Lower lobe of right lung (tissue), 2 donors: ENCODE measurements around the gene CLASP1. TPM values are rescaled to one million over a fixed set of nuclear protein-coding genes. Genes with fewer than 3 reads are reported as not detected.

ENCODE experiments used
- ATAC-seq, 2 donors: fragments of 200-7000 bp; cut with Tn5 transposase; one replicate each; pipeline ENCODE4 v1.9.1; 2020 to 2022; ENCODE audit warnings: mild to moderate bottlenecking in 2 of 2, moderate library complexity in 2 of 2
- DNase-seq: peaks from one replicate; pipeline ENCODE4 v3.0.0-alpha.2; 2020
- H3K27ac ChIP-seq: fragments of 200-600 bp; one replicate; pipeline ENCODE4 v1.8.0; 2022
- H3K27me3 ChIP-seq: fragments of 200-600 bp; one replicate; pipeline ENCODE4 v1.8.0; 2022; ENCODE audit warnings: low read depth
- H3K36me3 ChIP-seq: fragments of 200-600 bp; one replicate; pipeline ENCODE4 v1.8.0; 2022; ENCODE audit warnings: mild to moderate bottlenecking
- H3K4me1 ChIP-seq: fragments of 200-600 bp; one replicate; pipeline ENCODE4 v1.8.0; 2022
- H3K4me3 ChIP-seq: fragments of 200-600 bp; one replicate; pipeline ENCODE4 v1.8.0; 2022; ENCODE audit warnings: mild to moderate bottlenecking
- H3K9me3 ChIP-seq: fragments of 200-600 bp; one replicate; pipeline ENCODE4 v1.8.0; 2022
- intact Hi-C: fragments of 100-400 bp; cut with DNase I; formaldehyde crosslinking; loops from one replicate; pipeline ENCODE4 v1.11.0; 2022
- total RNA-seq: library from RNA; stranded (reverse); fragmentation: NEBNext Ultra II Directional; extraction: Animal tissue kit (Norgen Biotek cat#: 25700); gene quantifications from one replicate; pipeline ENCODE4 v1.2.1, GENCODE V29; 2021
- TF ChIP-seq, protein P1 (sequence below): fragments of 200-600 bp; IDR thresholded peaks from one replicate; pipeline ENCODE4 v1.8.0; 2022; ENCODE audit warnings: antibody characterized with exemption, mild to moderate bottlenecking
- donor health status: DM: no; HTN: yes; CAD: no; lungs with severe emphysema.

Gene CLASP1
- total RNA-seq, 1 donor from 2014 or later, result 45.8 TPM

DNA sequence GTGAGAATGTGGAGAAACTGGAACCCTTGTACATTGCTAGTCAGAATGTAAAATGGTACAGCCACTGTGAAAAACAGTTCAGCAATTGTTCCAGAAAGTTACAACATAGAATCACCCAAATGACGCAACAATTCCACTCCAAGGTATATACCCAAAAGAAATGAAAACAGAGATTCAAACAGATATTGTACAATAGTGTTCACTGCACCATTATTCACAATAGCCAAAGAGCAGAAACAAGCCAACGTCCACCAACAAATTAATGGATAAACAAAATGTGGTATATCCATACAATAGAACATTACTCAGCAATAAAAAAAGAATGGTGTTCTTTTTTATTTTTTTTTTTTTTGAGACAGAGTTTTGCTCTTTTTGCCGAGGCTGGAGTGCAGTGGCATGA lies 10.9 kb downstream of the CLASP1 start:
- ATAC-seq, result no peak
- intact Hi-C loops, result no loop called here
- no peaks in the 10 kb centered on the region for H3K36me3 ChIP-seq
- TF ChIP-seq, protein P1, sequence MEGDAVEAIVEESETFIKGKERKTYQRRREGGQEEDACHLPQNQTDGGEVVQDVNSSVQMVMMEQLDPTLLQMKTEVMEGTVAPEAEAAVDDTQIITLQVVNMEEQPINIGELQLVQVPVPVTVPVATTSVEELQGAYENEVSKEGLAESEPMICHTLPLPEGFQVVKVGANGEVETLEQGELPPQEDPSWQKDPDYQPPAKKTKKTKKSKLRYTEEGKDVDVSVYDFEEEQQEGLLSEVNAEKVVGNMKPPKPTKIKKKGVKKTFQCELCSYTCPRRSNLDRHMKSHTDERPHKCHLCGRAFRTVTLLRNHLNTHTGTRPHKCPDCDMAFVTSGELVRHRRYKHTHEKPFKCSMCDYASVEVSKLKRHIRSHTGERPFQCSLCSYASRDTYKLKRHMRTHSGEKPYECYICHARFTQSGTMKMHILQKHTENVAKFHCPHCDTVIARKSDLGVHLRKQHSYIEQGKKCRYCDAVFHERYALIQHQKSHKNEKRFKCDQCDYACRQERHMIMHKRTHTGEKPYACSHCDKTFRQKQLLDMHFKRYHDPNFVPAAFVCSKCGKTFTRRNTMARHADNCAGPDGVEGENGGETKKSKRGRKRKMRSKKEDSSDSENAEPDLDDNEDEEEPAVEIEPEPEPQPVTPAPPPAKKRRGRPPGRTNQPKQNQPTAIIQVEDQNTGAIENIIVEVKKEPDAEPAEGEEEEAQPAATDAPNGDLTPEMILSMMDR, result no peak
- no peaks in the 10 kb centered on the region for H3K27me3 ChIP-seq
- H3K27ac ChIP-seq, result no peak overlapping the region
- H3K9me3 ChIP-seq, result peaks cover 8% of the 10 kb centered on the region
- no peak overlapping the region for H3K4me3 ChIP-seq
- no peak for DNase-seq
- H3K4me1 ChIP-seq, result peaks cover 17% of the 10 kb centered on the region

DNA sequence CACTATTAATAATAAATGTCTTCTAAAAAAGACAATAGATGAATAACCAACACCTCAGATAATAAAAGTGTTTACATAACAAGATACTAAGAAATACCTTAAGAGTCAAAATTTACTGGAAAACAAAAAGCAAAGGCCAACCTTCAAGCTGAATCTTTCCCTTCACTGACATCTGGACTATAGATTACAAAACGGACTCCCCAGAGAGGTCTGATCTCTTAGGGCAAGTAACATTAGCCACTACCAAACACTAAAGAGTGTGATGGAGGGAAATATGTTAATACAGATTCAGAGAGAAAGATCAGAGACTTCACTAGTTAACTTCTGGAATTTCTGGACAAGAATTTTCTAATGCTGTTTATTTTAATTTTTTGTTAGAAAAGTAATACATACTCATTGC lies 13.9 kb downstream of the CLASP1 start:
- intact Hi-C loops, result no loop called here

DNA sequence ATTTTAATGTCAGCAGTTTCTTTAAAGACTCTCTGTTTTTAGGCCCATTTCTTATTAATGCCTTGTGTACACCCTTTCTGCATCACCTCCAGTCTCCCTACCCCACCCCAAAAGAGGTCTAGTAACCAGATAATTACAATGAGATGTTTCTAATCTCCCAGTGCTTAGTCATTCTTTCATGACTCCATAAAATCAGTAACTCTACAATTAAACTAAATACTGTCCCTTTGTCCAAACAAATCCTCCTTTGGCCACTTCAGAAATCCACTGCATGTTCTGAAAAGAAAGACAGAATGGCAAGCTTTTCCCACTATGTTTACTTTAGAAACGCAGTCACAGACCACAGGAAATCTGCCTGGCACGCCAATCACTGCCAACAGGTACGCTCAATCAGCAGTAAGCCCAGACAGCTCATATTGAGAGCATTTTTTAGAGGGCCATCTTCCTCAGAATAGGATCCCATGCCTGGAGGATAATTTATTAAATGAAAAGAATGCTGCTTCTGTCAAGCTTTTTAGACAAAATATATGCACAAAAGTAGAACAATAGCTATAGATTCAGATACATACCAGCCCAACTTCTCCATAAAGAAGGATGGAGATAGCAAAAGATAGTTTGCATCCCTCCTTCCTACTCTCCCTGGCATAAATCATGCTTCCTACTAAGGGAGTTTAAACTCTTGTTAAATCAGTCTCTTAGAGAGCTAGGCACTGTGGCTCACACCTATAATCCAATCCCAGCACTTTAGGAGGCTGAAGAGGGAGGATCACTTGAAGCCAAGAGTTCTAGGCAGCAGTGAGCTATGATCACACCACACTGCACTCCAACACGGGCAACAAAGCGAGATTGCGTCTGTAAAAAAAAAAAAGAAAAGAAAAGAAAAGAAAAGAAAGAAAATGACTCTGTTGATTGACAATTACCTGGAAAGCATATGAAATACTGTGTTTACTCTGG lies 14.6 kb downstream of the CLASP1 start:
- Histone ChIP-seq H3K27me3 (no peaks in the 10 kb centered on the region), H3K4me1 (peaks cover 20% of the 10 kb centered on the region), H3K36me3 (no peaks in the 10 kb centered on the region), H3K9me3 (peaks cover 8% of the 10 kb centered on the region), H3K27ac (no peak overlapping the region), H3K4me3 (no peak overlapping the region)
- TF ChIP-seq, protein P1, result no peak
- intact Hi-C loops, result no loop called here
- DNase-seq (no peak), ATAC-seq (no peak)

More for the DNA sequence above, 13.9 kb downstream of the CLASP1 start:
- ATAC-seq (no peak), DNase-seq (no peak)
- Histone ChIP-seq H3K4me3 (no peak overlapping the region), H3K36me3 (no peaks in the 10 kb centered on the region), H3K27ac (no peak overlapping the region), H3K9me3 (peaks cover 8% of the 10 kb centered on the region), H3K4me1 (peaks cover 20% of the 10 kb centered on the region), H3K27me3 (no peaks in the 10 kb centered on the region)
- TF ChIP-seq, protein P1, result no peak

DNA sequence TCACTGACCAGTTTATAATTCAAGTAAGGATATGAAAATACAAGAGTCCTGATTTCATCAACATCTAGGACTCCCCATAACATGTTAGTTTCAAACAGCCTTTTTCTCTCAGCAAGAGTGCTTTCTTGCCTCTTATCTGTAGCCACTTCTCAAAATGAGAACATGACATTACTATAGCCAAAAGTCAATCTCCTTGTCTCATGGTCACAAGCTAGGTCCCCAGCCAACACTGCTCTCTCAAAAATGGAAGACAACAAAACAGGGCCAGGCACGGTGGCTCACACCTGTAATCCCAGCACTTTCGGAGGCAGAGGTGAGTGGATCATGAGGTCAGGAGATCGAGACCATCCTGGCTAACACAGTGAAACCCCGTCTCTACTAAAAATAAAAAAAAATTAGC lies 15.8 kb downstream of the CLASP1 start:
- H3K4me1 ChIP-seq, result peaks cover 20% of the 10 kb centered on the region
- ATAC-seq, result no peak
- H3K9me3 ChIP-seq, result peaks cover 8% of the 10 kb centered on the region
- H3K36me3 ChIP-seq, result no peaks in the 10 kb centered on the region
- intact Hi-C loops, result no loop called here
- no peak overlapping the region for H3K27ac ChIP-seq
- H3K27me3 ChIP-seq, result no peaks in the 10 kb centered on the region
- TF ChIP-seq, protein P1, result no peak
- no peak overlapping the region for H3K4me3 ChIP-seq
- DNase-seq, result no peak

DNA sequence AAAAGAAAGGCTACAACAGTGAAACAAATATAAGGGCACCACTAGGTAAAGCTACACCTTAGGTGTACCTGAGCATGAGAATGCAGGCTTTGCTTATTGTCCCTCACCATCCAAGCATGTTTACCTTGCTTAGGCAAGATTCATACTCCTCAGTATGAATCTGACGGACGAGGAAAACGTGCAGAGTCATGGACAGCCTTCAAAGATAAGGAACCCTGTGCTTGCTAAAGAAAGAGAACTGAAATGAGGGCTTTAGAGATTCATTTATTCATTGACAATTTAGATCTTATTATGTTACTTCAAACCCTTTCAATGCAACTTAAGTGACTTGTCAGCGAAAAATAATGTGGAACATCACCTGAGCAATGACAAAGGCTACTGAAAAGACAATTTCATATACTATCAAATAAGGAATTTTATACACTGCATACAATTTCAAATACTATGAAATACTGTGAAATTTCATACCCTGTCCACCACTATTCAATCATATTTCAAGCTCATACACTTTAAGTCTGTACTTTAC lies 21.7 kb downstream of the CLASP1 start:
- no peaks in the 10 kb centered on the region for H3K9me3 ChIP-seq
- peak; percentile 27 to 62 for ATAC-seq

More for the DNA sequence above, 21.7 kb downstream of the CLASP1 start:
- intact Hi-C loops, result no loop called here
- Histone ChIP-seq H3K4me3 (no peak overlapping the region), H3K27me3 (no peaks in the 10 kb centered on the region), H3K27ac (peak overlapping the region; percentile 22), H3K4me1 (peaks cover 18% of the 10 kb centered on the region), H3K36me3 (no peaks in the 10 kb centered on the region)
- TF ChIP-seq, protein P1, result no peak
- DNase-seq, result no peak
